Measurements from ENCODE around the gene ANP32A. TPM values are rescaled to one million over a fixed set of nuclear protein-coding genes. Genes with fewer than 3 reads are reported as not detected.

ANP32A gene
- polyA plus RNA-seq, 1 donor (not counting 4 experiments of a cell fraction or from before 2014, with no cell fraction given), result 93.6 TPM

DNA sequence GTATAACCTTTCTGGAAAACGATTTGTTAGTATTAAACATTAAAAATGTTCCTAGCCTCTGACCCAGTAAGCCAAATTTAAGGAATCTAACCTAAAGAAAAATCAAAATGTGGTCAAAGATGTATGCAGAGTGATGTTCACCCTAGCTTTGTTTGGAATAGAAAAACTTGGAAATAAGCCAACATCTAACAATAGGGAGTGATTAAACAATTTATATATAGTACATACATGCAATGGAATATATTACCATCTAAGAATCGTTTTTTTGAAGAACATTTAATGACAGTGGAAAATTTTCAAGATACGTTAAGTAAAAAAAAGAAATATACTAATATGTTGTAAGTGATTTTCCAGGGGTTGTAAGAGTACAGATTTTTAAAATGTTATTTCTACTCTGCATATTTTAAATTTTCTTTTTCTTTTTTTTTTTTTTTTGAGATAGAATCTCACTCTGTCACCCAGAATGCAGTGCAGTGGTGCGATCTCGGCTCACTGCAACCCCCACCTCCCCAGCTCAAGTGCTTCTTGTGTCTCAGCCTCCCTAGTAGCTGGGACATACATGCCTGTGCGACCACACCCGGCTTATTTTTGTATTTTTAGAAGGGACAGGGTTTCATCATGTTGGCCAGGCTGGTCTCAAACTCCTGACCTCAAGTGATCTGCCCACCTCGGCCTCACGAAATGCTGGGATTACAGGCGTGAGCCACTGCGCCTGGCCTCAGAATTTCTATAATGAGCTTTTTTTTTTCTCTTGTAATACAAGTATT is 54.9 kb downstream of the ANP32A start:
- FAIRE-seq, result no peak
- H3K4me1 ChIP-seq (ENCODE audit: control insufficient read depth, extremely low read depth, insufficient read depth, low read length), result peaks cover 4% of the 10 kb centered on the region
- H3K4me3 ChIP-seq (ENCODE audit: control insufficient read depth in 2 of 3, extremely low read depth in 1 of 3, insufficient read depth in 2 of 3, low read depth in 1 of 3, low read length in 3 of 3), result no peak overlapping the region
- no peak for TF ChIP-seq EZH2 (IDR thresholded peaks at IDR 0.05; ENCODE audit: low read length)
- no peak for TF ChIP-seq CTCF (optimal IDR thresholded peaks at IDR 0.05 in 1 of 3, IDR thresholded peaks at IDR 0.05 in 1 of 3, conservative IDR thresholded peaks at IDR 0.05 in 1 of 3; ENCODE audit: extremely low read depth in 1 of 3, insufficient read depth in 2 of 3, low read length in 3 of 3)
- no peaks in the 10 kb centered on the region for H3K9me1 ChIP-seq (ENCODE audit: control insufficient read depth, extremely low read depth, insufficient read depth, low read length)
- no peak overlapping the region for H3K4me2 ChIP-seq (ENCODE audit: control insufficient read depth, extremely low read depth, insufficient read depth, low read depth, low read length)
- dilution Hi-C loops (cut with MboI; ENCODE audit: extremely low pct_ligation_motif_present, low sequenced_read_pairs), result no loop called here
- no peak overlapping the region for H3K27ac ChIP-seq (ENCODE audit: control insufficient read depth, insufficient read depth, low read length)
- H3K9me3 ChIP-seq (ENCODE audit: control insufficient read depth, low read depth, low read length), result no peaks in the 10 kb centered on the region
- no peaks in the 10 kb centered on the region for H3K79me2 ChIP-seq (ENCODE audit: control insufficient read depth, insufficient read depth, low read length)
- H2AFZ ChIP-seq (ENCODE audit: control insufficient read depth, low read length), result no peak overlapping the region
- no peaks in the 10 kb centered on the region for H3K36me3 ChIP-seq (ENCODE audit: control insufficient read depth in 2 of 2, extremely low read depth in 1 of 2, insufficient read depth in 2 of 2, low read length in 2 of 2)
- no peak overlapping the region for H3K9ac ChIP-seq (ENCODE audit: control insufficient read depth, extremely low read depth, insufficient read depth, low read length)
- no peaks in the 10 kb centered on the region for H4K20me1 ChIP-seq (ENCODE audit: control insufficient read depth, extremely low read depth, insufficient read depth, low read length)
- DNase-seq (ENCODE audit: low read depth, low spot score), result no peak
- H3K27me3 ChIP-seq (ENCODE audit: control insufficient read depth, extremely low read depth, insufficient read depth, low read length), result peaks cover 4% of the 10 kb centered on the region

- Histone ChIP-seq H4K20me1 (ENCODE audit: control insufficient read depth, extremely low read depth, insufficient read depth, low read length) (no peaks in the 10 kb centered on the region), H3K36me3 (ENCODE audit: control insufficient read depth in 2 of 2, extremely low read depth in 1 of 2, insufficient read depth in 2 of 2, low read length in 2 of 2) (no peaks in the 10 kb centered on the region), H3K9ac (ENCODE audit: control insufficient read depth, extremely low read depth, insufficient read depth, low read length) (no peak overlapping the region), H3K9me3 (ENCODE audit: control insufficient read depth, low read depth, low read length) (no peaks in the 10 kb centered on the region), H3K9me1 (ENCODE audit: control insufficient read depth, extremely low read depth, insufficient read depth, low read length) (no peaks in the 10 kb centered on the region), H3K79me2 (ENCODE audit: control insufficient read depth, insufficient read depth, low read length) (no peaks in the 10 kb centered on the region), H3K4me2 (ENCODE audit: control insufficient read depth, extremely low read depth, insufficient read depth, low read depth, low read length) (no peak overlapping the region), H2AFZ (ENCODE audit: control insufficient read depth, low read length) (no peak overlapping the region), H3K27me3 (ENCODE audit: control insufficient read depth, extremely low read depth, insufficient read depth, low read length) (no peaks in the 10 kb centered on the region), H3K4me1 (ENCODE audit: control insufficient read depth, extremely low read depth, insufficient read depth, low read length) (peaks cover 4% of the 10 kb centered on the region), H3K27ac (ENCODE audit: control insufficient read depth, insufficient read depth, low read length) (no peak overlapping the region), H3K4me3 (ENCODE audit: control insufficient read depth in 2 of 3, extremely low read depth in 1 of 3, insufficient read depth in 2 of 3, low read depth in 1 of 3, low read length in 3 of 3) (no peak overlapping the region)
- FAIRE-seq, result no peak
- no peak for TF ChIP-seq EZH2 (IDR thresholded peaks at IDR 0.05; ENCODE audit: low read length)
- no peak for TF ChIP-seq CTCF (optimal IDR thresholded peaks at IDR 0.05 in 1 of 3, IDR thresholded peaks at IDR 0.05 in 1 of 3, conservative IDR thresholded peaks at IDR 0.05 in 1 of 3; ENCODE audit: extremely low read depth in 1 of 3, insufficient read depth in 2 of 3, low read length in 3 of 3)
- dilution Hi-C loops (cut with MboI; ENCODE audit: extremely low pct_ligation_motif_present, low sequenced_read_pairs), result no loop called here
- DNase-seq (ENCODE audit: low read depth, low spot score), result no peak
These were observed 56.6 kb downstream of the ANP32A start for GRCh38 chr15:68764090-68764489.
